HepG2 (cell line): Measurements from ENCODE around the gene CCDC57. TPM values are rescaled to one million over a fixed set of nuclear protein-coding genes. Genes with fewer than 3 reads are reported as not detected.
A peak's percentile ranks its signal among the peaks of the same experiment; 100 is the strongest.

Source experiments
- AKAP8 ChIP-seq: sonication (generic); formaldehyde crosslinking; IDR thresholded peaks from 2 replicates; pipeline ENCODE4 v1.5.1; 2020; ENCODE audit warnings: mild to moderate bottlenecking, missing genetic modification reagents
- ATF7-NPFF ChIP-seq: sonication (generic); formaldehyde crosslinking; IDR thresholded peaks from 2 replicates; pipeline ENCODE4 v1.8.1; 2023; ENCODE audit warnings: mild to moderate bottlenecking, low read depth, missing genetic modification reagents, moderate library complexity
- CENPT ChIP-seq: sonication (generic); formaldehyde crosslinking; IDR thresholded peaks from 2 replicates; pipeline ENCODE4 v1.8.0; 2022; ENCODE audit warnings: low read depth, mild to moderate bottlenecking, moderate library complexity, missing genetic modification reagents
- GPN1 ChIP-seq: sonication (generic); formaldehyde crosslinking; IDR thresholded peaks from 2 replicates; pipeline ENCODE4 v1.5.1; 2020; ENCODE audit warnings: missing genetic modification reagents, borderline replicate concordance
- NRL ChIP-seq: sonication (generic); formaldehyde crosslinking; IDR thresholded peaks from 2 replicates; pipeline ENCODE4 v1.5.0; 2020; ENCODE audit warnings: missing genetic modification reagents, mild to moderate bottlenecking, moderate library complexity, borderline replicate concordance
- PAF1 ChIP-seq: IDR thresholded peaks from 2 replicates; pipeline ENCODE4 v1.6.1; 2016; ENCODE audit warnings: missing genetic modification reagents, missing compliant biosample characterization
- POLR2AphosphoS2 ChIP-seq: IDR thresholded peaks from 2 replicates; pipeline ENCODE4 v1.6.1; 2011; ENCODE audit warnings: low read depth, low read length, improper control_type of control experiment
- RBM39 ChIP-seq: fragments of 200-400 bp; formaldehyde crosslinking; IDR thresholded peaks from one replicate; pipeline ENCODE4 v1.6.1; 2018; ENCODE audit warnings: antibody characterized with exemption, mild to moderate bottlenecking, low read depth, low read length; ENCODE audit not compliant: poor library complexity, severe bottlenecking
- SRSF9 ChIP-seq: fragments of 200-400 bp; formaldehyde crosslinking; IDR thresholded peaks from 2 replicates; pipeline ENCODE4 v1.6.1; 2018; ENCODE audit warnings: borderline replicate concordance, mild to moderate bottlenecking, low read depth, low read length; ENCODE audit not compliant: insufficient read depth, poor library complexity, severe bottlenecking
- ZFYVE20 ChIP-seq: sonication (generic); formaldehyde crosslinking; IDR thresholded peaks from 2 replicates; pipeline ENCODE4 v1.8.0; 2023; ENCODE audit warnings: low read depth, mild to moderate bottlenecking, moderate library complexity, missing genetic modification reagents, borderline replicate concordance
- ZNF274 ChIP-seq: sonication (generic); formaldehyde crosslinking; IDR thresholded peaks from 2 replicates; pipeline ENCODE4 v1.5.1; 2020; ENCODE audit warnings: mild to moderate bottlenecking, missing genetic modification reagents
- ZNF552 ChIP-seq: sonication (generic); formaldehyde crosslinking; IDR thresholded peaks from 2 replicates; pipeline ENCODE4 v1.9.0; 2022; ENCODE audit warnings: missing genetic modification reagents, mild to moderate bottlenecking, borderline replicate concordance
- ZNF589 ChIP-seq: sonication (generic); formaldehyde crosslinking; conservative IDR thresholded peaks from 2 replicates; pipeline ENCODE4 v1.8.0; 2022; ENCODE audit warnings: mild to moderate bottlenecking, moderate library complexity, missing genetic modification reagents
- polyA plus RNA-seq, 8 experiments: library from polyadenylated mRNA; depleted of rRNA in 3 of 8; stranded (reverse) in 7 of 8; unstranded in 1 of 8; fragments of >200 nt; fragmentation: Illumina TruSeq in 4 of 8; extraction: Trizol in 4 of 8; gene quantifications; 2 replicates each; pipeline versions ENCODE4 v1.2.1 to v1.2.3, GENCODE V29; 2011 to 2016; ENCODE audit warnings: low read depth in 4 of 8, missing spikeins in 1 of 8, mixed read lengths in 1 of 8; ENCODE audit not compliant: insufficient read depth in 1 of 8
- total RNA-seq, 5 experiments: library from RNA; depleted of rRNA; stranded (reverse); fragments of >200 nt; fragmentation: Illumina TruSeq; extraction: Trizol; gene quantifications; 2 replicates each; pipeline ENCODE4 v1.2.3, GENCODE V29; 2016; ENCODE audit warnings: low read depth in 1 of 5
- TF ChIP-seq, protein P1 (sequence below): sonication (generic); formaldehyde crosslinking; IDR thresholded peaks from 2 replicates; pipeline ENCODE4 v1.5.1; 2020; ENCODE audit warnings: missing genetic modification reagents, mild to moderate bottlenecking, borderline replicate concordance
- TF ChIP-seq, protein P2 (sequence below): IDR thresholded peaks from 2 replicates; pipeline ENCODE4 v1.6.1; 2016; ENCODE audit warnings: missing compliant biosample characterization, missing genetic modification reagents, borderline replicate concordance
- TF ChIP-seq, protein P3 (sequence below): sonication (generic); formaldehyde crosslinking; IDR thresholded peaks from 2 replicates; pipeline ENCODE4 v1.4.0; 2020; ENCODE audit warnings: missing genetic modification reagents, borderline replicate concordance
- TF ChIP-seq, protein P4 (sequence below): sonication (generic); formaldehyde crosslinking; IDR thresholded peaks from 2 replicates; pipeline ENCODE4 v1.4.0; 2020; ENCODE audit warnings: missing genetic modification reagents
- TF ChIP-seq, protein P5 (sequence below): sonication (generic); formaldehyde crosslinking; IDR thresholded peaks from 2 replicates; pipeline ENCODE4 v1.8.1; 2023; ENCODE audit warnings: mild to moderate bottlenecking, missing genetic modification reagents

The CCDC57 gene
- total and polyA plus RNA-seq, 2 of the 13 experiments (the other 11 are each of a cell fraction or from before 2014, with no cell fraction given), result 59.3 to 59.9 TPM

DNA sequence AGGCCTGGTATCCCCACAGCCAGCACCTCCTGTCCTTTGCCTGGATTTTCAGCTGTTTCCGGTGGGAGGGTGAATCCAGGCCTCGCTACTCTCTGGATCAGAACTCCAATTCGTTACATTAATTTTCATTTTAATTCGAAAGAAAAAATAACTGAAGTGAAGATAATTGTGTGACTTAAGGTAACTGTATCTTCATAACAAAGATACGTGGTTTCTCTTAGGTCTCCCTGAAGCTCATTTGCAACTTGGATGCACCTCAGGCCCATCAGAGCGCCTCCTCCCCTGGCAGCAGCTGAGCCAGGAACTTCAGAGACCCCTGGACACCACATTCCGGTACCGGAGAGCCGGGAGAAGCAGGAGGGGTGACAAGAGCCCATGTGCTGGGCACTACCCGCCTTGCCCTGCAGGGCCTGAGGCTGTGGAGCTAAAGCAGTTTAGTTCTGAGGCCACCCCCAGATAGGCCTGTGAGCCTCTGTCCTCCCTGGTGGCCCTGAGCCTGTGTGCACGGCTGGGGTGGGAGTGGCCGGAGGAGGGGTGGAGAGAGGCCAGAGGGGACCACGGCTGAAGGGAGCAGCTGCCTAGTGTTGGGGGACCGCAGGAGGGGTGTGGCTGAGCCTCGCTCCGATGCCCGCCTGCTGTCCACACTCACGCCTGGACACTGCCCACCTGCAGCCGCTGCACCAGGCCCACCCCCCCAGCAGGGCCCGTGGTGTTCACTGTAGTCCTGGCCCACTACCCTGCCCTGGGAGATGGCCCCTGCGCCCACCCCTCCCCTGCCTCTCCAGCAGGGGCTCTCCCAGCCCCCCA is 135.7 kb downstream of the CCDC57 start (continued):
- TF ChIP-seq, protein P1, sequence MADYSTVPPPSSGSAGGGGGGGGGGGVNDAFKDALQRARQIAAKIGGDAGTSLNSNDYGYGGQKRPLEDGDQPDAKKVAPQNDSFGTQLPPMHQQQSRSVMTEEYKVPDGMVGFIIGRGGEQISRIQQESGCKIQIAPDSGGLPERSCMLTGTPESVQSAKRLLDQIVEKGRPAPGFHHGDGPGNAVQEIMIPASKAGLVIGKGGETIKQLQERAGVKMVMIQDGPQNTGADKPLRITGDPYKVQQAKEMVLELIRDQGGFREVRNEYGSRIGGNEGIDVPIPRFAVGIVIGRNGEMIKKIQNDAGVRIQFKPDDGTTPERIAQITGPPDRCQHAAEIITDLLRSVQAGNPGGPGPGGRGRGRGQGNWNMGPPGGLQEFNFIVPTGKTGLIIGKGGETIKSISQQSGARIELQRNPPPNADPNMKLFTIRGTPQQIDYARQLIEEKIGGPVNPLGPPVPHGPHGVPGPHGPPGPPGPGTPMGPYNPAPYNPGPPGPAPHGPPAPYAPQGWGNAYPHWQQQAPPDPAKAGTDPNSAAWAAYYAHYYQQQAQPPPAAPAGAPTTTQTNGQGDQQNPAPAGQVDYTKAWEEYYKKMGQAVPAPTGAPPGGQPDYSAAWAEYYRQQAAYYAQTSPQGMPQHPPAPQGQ, result no peak
- TF ChIP-seq ZNF274 (CRISPR knock-in tag) (peak; percentile 7; the same call in 1 of the 2 replicates), ZFYVE20 (CRISPR knock-in tag) (0 out of 2 replicates have a peak, but pooled peaks have one; percentile 16), POLR2AphosphoS2 (peak; percentile 35; the same call in 1 of the 2 replicates), GPN1 (CRISPR knock-in tag) (no peak), SRSF9 (no peak), AKAP8 (CRISPR knock-in tag) (peak; percentile 100), RBM39 (peak; percentile 31), ZNF552 (no peak), ZNF589 (CRISPR knock-in tag) (0 out of 2 replicates have a peak, but pooled peaks have one; percentile 1), NRL (CRISPR knock-in tag) (0 out of 2 replicates have a peak, but pooled peaks have one; percentile 15), PAF1 (CRISPR knock-in tag) (peak; percentile 98), ATF7-NPFF (CRISPR knock-in tag) (peak; percentile 61; the same call in 1 of the 2 replicates), CENPT (CRISPR knock-in tag) (0 out of 2 replicates have a peak, but pooled peaks have one; percentile 31)
- TF ChIP-seq, protein P2, sequence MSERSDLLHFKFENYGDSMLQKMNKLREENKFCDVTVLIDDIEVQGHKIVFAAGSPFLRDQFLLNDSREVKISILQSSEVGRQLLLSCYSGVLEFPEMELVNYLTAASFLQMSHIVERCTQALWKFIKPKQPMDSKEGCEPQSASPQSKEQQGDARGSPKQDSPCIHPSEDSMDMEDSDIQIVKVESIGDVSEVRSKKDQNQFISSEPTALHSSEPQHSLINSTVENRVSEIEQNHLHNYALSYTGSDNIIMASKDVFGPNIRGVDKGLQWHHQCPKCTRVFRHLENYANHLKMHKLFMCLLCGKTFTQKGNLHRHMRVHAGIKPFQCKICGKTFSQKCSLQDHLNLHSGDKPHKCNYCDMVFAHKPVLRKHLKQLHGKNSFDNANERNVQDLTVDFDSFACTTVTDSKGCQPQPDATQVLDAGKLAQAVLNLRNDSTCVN, result no peak
- TF ChIP-seq, protein P3, sequence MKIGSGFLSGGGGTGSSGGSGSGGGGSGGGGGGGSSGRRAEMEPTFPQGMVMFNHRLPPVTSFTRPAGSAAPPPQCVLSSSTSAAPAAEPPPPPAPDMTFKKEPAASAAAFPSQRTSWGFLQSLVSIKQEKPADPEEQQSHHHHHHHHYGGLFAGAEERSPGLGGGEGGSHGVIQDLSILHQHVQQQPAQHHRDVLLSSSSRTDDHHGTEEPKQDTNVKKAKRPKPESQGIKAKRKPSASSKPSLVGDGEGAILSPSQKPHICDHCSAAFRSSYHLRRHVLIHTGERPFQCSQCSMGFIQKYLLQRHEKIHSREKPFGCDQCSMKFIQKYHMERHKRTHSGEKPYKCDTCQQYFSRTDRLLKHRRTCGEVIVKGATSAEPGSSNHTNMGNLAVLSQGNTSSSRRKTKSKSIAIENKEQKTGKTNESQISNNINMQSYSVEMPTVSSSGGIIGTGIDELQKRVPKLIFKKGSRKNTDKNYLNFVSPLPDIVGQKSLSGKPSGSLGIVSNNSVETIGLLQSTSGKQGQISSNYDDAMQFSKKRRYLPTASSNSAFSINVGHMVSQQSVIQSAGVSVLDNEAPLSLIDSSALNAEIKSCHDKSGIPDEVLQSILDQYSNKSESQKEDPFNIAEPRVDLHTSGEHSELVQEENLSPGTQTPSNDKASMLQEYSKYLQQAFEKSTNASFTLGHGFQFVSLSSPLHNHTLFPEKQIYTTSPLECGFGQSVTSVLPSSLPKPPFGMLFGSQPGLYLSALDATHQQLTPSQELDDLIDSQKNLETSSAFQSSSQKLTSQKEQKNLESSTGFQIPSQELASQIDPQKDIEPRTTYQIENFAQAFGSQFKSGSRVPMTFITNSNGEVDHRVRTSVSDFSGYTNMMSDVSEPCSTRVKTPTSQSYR (CRISPR knock-in tag), result peak; percentile 16; the same call in 1 of the 2 replicates
- TF ChIP-seq, protein P4, sequence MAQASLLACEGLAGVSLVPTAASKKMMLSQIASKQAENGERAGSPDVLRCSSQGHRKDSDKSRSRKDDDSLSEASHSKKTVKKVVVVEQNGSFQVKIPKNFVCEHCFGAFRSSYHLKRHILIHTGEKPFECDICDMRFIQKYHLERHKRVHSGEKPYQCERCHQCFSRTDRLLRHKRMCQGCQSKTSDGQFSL (CRISPR knock-in tag), result peak; percentile 64; the same call in 1 of the 2 replicates
- TF ChIP-seq, protein P5, sequence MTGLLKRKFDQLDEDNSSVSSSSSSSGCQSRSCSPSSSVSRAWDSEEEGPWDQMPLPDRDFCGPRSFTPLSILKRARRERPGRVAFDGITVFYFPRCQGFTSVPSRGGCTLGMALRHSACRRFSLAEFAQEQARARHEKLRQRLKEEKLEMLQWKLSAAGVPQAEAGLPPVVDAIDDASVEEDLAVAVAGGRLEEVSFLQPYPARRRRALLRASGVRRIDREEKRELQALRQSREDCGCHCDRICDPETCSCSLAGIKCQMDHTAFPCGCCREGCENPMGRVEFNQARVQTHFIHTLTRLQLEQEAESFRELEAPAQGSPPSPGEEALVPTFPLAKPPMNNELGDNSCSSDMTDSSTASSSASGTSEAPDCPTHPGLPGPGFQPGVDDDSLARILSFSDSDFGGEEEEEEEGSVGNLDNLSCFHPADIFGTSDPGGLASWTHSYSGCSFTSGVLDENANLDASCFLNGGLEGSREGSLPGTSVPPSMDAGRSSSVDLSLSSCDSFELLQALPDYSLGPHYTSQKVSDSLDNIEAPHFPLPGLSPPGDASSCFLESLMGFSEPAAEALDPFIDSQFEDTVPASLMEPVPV, result no peak
